Endothelial cell (in vitro differentiated cells): ENCODE measurements around the gene ALDH1A1. TPM values are rescaled to one million over a fixed set of nuclear protein-coding genes. Genes with fewer than 3 reads are reported as not detected.

ENCODE experiments used
- DNase-seq: peaks from one replicate; pipeline ENCODE4 v3.0.0; 2021; ENCODE audit warnings: low spot score
- H3K27ac Mint-ChIP-seq: one replicate; pipeline ENCODE4 v1.8.0; 2021; ENCODE audit warnings: mixed read lengths, inconsistent platforms; ENCODE audit not compliant: unreplicated experiment
- H3K27me3 Mint-ChIP-seq: one replicate; pipeline ENCODE4 v1.8.0; 2021; ENCODE audit warnings: mild to moderate bottlenecking, moderate library complexity, mixed read lengths, inconsistent platforms; ENCODE audit not compliant: unreplicated experiment
- H3K36me3 Mint-ChIP-seq: one replicate; pipeline ENCODE4 v1.8.0; 2021; ENCODE audit warnings: mild to moderate bottlenecking, low read depth, mixed read lengths, inconsistent platforms; ENCODE audit not compliant: unreplicated experiment
- H3K4me1 Mint-ChIP-seq: one replicate; pipeline ENCODE4 v1.8.0; 2021; ENCODE audit warnings: mild to moderate bottlenecking, mixed read lengths, inconsistent platforms; ENCODE audit not compliant: unreplicated experiment
- H3K4me3 Mint-ChIP-seq: one replicate; pipeline ENCODE4 v1.8.0; 2021; ENCODE audit warnings: mild to moderate bottlenecking, mixed read lengths, inconsistent platforms; ENCODE audit not compliant: unreplicated experiment
- H3K9me3 Mint-ChIP-seq: one replicate; pipeline ENCODE4 v1.8.0; 2021; ENCODE audit warnings: mixed read lengths, inconsistent platforms; ENCODE audit not compliant: unreplicated experiment
- total RNA-seq: library from RNA; stranded (reverse); fragmentation: NEBNext Ultra II Directional; extraction: Animal tissue kit (Norgen Biotek cat#: 25700); gene quantifications from one replicate; pipeline ENCODE4 v1.2.1, GENCODE V29; 2021; ENCODE audit not compliant: unreplicated experiment
- TF ChIP-seq, protein P1 (sequence below): fragments of 200-600 bp; sonication (generic); IDR thresholded peaks from one replicate; pipeline ENCODE4 v1.5.0; 2021; ENCODE audit warnings: antibody characterized with exemption; ENCODE audit not compliant: unreplicated experiment

Gene ALDH1A1
- total RNA-seq, 1 donor from 2014 or later: 7.0 TPM

DNA sequence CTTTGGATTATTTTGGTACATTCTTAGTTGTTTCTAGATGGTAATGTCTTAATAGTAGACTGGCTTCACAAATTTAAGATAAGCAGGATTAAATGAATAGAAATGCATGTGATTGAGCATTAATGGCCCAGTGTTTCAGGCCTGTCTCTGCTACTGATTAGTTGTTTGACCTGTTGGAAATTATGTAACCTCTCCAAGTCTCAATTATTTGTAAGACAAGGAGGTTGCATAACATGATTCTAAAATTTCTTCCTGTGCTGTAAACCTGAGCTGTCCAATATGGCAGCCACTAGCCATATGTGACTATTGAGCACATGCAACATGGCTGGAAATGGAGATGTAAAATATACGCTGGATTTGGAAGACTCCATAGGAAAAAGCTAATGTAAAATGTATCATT, 97.5 kb downstream of the ALDH1A1 start:
- TF ChIP-seq, protein P1, sequence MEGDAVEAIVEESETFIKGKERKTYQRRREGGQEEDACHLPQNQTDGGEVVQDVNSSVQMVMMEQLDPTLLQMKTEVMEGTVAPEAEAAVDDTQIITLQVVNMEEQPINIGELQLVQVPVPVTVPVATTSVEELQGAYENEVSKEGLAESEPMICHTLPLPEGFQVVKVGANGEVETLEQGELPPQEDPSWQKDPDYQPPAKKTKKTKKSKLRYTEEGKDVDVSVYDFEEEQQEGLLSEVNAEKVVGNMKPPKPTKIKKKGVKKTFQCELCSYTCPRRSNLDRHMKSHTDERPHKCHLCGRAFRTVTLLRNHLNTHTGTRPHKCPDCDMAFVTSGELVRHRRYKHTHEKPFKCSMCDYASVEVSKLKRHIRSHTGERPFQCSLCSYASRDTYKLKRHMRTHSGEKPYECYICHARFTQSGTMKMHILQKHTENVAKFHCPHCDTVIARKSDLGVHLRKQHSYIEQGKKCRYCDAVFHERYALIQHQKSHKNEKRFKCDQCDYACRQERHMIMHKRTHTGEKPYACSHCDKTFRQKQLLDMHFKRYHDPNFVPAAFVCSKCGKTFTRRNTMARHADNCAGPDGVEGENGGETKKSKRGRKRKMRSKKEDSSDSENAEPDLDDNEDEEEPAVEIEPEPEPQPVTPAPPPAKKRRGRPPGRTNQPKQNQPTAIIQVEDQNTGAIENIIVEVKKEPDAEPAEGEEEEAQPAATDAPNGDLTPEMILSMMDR: no peak
- Mint-ChIP-seq H3K27ac (no peak overlapping the region), H3K27me3 (no peaks in the 10 kb centered on the region), H3K4me3 (no peak overlapping the region), H3K9me3 (no peaks in the 10 kb centered on the region), H3K36me3 (peaks cover 3% of the 10 kb centered on the region), H3K4me1 (peaks cover 11% of the 10 kb centered on the region)
- DNase-seq: no peak

Other genes starting within 250 kb of the ALDH1A1 start
- 43.3 TPM for gene ANXA1, start 198.8 kb upstream of the ALDH1A1 start, total RNA-seq